ENCODE data around the gene ZW10.
"Not testable (repeated sequence)": the region's sequence is repeated elsewhere in the genome, so short reads cannot be mapped to it uniquely, and the experiment has no call there.

Gene ZW10

DNA sequence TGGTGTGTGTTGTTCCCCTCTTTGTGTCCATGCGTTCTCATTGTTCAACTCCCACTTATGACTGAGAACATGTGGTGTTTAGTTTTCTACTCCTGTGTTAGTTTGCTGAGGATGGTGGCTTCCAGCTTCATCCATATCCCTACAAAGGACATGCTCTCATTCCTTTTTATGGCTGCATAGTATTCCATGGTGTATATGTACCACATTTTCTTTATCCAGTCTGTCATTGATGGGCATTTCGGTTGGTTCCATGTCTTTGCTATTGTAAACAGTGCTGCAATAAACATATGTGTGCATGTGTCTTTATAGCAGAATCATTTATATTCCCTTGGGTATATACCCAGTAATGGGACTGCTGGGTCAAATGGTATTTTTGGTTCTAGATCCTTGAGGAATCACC, 10.5 kb downstream of the ZW10 start:
- not testable (repeated sequence) for DNase-seq (ENCODE audit: low read depth in 2 of 2)

DNA sequence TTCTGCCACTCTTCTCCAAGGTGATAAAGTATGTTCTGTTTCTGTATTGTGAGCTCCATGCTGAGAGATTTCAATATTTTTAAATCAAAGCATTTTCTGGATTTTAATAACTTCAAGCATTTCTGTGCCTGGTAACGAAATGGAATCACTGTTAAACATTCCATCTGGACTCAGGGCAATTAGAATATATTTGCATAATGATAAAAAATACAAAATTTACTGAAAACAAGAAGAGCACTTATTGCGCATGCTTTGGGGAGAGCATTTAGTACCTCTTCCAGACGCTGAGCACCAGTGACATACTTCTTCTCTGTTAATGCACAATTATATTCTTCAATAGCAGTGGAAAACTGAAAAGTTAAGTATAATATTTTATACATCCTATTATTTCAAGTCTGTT, 13.3 kb downstream of the ZW10 start:
- no peak for DNase-seq (ENCODE audit: low read depth in 2 of 2)

DNA sequence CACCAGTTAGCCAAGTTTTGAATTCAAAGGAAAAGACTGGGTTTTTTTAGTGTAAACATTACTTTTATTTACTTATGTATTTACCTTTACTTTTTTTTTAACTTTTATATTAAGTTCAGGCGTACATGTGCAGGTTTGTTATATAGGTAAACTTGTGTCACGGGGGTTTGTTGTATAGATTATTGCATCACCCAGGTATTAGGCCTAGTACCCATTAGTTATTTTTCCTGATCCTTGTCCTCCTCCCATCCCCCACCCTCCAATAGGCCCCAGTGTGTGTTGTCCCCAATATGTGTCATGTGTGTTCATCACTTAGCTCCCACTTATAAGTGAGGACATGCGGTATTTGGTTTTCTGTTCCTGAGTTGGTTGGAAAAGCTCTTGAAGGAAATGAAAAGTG, 20.6 kb downstream of the ZW10 start:
- DNase-seq (ENCODE audit: low read depth in 2 of 2), result no peak

DNA sequence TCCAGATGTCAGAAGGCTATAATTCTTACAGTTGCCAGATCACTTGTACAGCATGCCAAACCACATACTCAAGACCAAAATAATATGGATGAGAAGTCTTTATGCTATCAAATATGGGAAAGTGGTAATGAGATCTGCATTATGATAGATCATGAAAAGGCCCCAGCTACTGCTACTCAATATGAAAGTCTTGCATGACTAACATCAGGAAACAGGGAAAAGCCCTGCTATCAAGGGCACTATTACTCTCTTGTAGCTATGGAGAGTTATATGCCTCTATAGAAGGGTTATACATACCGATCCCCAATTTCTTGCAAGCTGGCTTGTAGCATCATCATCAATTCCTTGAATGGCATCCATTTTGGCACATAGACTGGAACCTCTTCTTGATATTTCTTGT, 37.2 kb downstream of the ZW10 start:
- DNase-seq (ENCODE audit: low read depth in 2 of 2), result no peak

DNA sequence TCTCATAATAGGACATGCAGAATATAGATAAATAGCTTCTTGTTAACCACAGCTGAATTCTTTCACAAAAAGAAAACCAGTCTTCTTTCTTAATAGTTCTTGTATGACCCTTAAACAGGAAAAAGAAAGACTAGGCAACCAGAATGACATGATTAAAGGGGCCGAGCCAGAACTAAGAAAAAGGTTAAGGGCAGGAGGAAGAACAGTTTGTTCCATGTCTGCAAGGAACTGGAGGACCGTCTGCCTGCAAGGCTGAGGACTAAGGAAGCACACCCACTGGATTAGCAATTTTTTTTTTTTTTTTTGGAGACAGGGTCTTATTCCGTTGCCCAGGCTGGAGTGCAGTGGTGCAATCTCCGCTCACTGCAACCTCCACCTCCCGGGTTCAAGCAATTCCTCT, 41.4 kb downstream of the ZW10 start:
- no peak for DNase-seq (ENCODE audit: low read depth in 2 of 2)

DNA sequence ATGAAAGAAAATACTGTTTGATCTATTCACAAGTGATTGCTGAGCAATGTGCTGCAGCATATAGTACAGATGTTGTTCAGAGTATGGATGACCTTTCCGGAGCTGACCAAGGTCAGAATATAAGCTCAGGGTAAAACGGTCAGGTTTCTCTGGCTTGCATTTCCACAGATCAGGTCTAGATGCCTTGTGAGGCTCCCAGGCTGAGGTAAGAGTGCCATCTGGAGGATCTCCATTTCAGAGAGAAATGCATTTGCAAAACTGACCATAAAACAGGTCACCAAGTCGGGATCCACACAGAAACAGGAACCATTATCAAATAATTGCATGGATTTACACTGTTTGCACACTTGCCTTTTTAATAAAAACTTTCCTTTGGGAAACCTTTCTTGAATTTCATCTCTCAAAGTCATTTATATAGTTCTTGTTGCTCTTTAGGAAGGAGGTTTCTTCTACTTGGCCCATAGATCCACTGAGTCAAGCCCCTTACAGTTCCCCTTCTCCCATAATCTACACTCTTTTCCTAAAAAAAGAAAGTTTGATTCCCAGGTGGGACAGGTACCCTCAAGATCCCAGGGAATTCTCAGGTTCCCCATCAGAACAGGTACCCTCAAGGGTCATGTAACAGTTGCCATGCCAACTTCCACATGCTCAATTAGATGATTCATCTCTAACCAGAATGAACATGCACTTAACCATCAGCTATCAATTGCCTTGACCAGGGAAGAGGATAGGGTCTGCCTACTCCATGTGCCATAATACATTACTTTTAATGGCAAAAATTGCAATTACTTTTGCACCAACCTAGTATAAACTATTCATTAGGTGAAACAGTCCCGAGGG, 42.4 kb downstream of the ZW10 start:
- no peak for DNase-seq (ENCODE audit: low read depth in 2 of 2)

DNA sequence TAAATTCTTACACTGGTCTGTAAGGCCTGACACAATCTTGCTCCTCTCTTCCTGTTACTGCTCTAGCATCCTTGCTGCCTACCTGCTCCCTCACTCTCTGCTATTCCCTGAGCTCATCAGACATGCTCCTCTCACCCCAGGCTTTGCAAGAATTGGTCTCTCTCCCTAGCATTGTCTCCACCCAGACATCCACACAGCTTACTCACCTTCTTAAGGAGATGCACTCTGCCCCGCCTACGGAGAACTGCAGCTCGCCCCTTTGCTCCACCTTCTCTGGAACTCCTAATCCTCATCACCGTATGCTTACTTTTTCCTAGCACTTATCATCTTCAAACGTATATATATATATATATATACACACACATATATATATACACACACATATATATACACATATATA, 44.0 kb downstream of the ZW10 start:
- no peak for DNase-seq (ENCODE audit: low read depth in 2 of 2)

DNA sequence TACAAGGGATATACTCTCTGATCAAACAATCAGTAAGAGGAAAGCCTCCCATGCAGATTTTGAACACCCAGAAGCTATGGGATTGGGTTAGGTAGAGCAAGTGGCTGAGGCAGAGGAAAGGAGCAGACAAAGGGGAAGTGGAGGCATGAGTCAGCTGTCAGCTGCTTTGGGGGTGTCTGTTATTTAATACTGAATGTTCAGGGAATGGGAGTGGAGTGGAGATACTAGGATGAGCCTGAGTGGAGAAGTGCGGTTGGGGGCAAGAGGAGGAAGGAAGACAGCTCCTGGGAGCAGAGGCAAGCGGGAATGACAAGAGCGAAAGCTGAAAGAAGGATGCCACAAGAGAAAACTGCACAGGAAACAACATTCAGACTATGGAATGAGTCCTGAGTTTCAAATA, 44.7 kb downstream of the ZW10 start:
- DNase-seq (ENCODE audit: low read depth in 2 of 2), result no peak

DNA sequence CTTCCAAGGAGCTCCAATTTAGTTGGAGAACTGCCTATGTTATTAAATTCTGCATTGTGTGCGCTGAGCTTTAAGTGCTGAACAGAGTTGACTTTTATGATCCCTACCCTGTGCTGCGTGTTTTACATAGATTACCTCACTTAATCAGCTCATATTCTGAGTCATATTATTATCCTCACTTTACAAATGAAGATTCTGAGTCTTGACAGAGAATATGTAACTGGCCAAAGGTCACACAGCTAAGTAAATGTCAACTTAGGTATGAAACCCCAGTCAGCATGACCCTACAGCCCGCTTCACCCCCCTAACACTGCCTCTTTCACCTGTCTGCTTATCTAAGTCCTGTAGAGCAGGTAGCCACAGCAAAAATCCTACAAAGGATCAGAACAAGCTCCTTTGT, 47.6 kb downstream of the ZW10 start:
- no peak for DNase-seq (ENCODE audit: low read depth in 2 of 2)

DNA sequence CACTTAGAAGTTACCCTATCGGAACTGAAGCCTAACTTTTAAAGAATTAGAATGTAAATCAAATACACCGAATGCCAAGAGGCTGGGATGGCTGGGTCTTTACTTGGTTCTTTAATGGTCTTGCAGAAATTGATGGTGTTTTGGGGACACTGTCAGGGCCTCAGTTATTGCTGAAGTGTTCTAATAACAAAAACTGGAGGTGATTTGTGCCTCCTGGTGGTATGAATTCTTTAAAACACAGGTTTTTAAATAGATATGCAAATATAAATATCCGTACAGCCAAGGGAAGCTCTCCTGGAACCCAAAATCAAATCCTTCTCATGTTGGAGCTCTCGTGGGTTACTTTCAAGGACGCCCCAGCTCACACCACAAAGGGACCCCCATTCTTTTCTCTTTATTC, 48.1 kb downstream of the ZW10 start:
- DNase-seq (ENCODE audit: low read depth in 2 of 2), result no peak

DNA sequence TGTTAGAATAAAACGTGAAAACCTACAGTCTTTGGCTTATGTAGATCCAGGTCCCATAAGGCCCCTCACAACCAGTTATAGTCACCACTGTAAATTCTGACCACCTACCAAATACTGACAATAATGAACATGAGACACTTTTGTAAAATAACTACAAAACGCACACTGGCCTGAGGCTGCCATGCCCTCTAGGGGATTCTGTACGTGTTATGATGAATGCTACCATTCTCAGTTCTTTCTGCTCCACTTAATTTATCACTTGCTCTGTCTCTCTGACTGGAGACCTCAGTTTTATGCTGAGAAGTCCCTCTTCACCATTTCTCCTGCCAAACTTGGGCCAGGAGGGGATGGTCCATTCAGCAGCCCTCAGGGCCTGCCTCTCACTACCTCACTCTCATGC, 48.7 kb downstream of the ZW10 start:
- DNase-seq (ENCODE audit: low read depth in 2 of 2), result no peak

DNA sequence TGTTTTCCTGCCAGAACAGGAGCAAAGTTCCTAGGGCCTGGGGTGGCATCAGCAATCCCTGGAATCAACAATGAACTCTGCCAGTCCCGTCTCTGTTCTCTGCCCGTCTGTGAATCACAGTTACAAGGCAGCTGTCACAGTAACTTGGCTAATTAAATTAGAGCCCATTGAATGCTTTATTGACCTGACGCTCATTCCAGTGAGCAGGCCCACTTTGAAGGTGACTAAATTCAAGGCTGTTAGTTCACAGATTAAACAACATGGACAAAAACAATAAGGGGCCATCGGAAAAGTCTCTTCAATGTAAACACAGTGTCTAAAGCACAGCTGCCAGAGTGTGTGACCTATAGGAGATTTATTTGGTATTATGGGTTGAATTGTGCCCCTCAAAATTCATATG, 49.7 kb downstream of the ZW10 start:
- no peak for DNase-seq (ENCODE audit: low read depth in 2 of 2)

DNA sequence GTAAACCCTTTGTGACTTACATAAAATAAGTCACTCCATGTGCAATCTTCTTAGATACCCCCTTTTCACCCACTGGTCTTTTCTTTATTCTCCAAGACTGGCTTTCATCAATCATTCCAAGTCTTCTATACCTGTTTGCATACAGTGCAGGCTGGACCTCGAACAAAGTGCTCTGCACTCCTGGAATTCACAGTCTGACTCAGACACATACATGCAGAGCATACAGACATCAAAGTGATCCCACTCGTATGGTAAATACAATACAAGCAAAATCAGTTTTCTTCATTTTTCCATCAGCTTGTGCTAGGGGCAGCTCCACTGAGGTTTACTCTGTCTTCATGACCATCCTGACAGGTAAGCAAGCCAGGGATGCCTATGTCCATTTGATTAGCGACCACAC, 50.6 kb downstream of the ZW10 start:
- no peak for DNase-seq (ENCODE audit: low read depth in 2 of 2)

DNA sequence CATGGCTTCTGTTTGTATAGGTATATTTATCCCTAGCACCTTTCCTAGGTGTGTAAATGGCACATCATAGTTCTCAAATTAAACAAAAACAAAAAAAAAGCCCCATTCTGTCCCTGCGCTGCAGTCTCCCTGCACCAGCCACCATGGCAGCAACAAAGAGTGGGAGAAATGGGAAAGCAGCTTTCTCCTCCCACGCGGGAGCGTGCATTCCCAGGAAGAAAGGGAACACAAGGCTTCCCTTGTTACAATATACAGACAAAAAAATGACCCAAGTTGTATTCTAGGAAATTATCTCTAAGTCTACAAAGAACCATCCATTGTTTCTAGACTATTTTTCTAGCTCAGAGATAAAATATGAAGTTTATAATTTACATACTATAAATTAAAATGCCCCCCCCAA, 51.3 kb downstream of the ZW10 start:
- no peak for DNase-seq (ENCODE audit: low read depth in 2 of 2)

DNA sequence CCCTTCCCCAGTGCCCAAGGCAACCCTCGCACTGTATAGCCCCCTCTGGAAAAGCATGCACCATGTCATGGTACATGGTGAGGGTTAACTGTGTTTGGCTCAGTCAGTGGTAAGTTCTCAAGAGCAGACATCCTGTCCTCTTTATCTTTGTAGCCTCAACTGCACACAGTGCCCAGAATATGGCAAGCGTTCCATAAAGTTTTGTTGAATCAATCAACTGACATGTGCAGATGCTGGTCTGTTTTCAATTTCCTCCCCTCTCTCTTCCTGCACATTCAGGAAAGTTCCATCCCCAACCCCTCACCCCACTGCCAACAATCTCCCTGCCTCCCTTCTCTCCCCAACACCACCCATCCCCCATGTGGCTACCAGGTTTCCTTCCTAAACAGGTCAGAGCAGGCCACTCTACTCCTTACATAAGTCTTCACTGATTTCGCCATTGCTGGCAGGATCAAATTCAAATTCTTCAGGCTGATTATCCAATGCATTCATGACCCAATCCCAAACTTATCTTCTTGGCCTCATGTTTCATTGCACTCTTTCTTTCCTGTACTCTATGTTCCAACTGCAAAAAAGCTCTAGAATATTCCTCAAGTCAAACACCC, 51.9 kb downstream of the ZW10 start:
- no peak for DNase-seq (ENCODE audit: low read depth in 2 of 2)

DNA sequence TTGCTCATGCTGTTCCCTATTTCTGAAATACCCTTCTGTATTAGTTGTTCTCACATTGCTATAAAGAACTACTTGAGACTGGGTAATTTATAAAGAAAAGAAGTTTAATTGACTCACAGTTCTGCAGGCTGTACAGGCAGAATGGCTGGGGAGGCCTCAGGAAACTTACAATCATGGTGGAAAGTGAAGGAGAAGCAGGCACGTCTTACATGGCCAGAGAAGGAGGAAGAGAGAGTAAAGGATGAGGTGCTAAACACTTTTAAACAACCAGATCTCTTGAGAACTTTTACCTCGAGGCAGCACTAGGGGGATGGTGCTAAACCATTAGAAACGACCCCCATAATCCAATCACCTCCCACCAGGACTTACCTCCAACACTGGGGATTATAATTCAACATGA, 53.0 kb downstream of the ZW10 start:
- DNase-seq (ENCODE audit: low read depth in 2 of 2), result not testable (repeated sequence)

DNA sequence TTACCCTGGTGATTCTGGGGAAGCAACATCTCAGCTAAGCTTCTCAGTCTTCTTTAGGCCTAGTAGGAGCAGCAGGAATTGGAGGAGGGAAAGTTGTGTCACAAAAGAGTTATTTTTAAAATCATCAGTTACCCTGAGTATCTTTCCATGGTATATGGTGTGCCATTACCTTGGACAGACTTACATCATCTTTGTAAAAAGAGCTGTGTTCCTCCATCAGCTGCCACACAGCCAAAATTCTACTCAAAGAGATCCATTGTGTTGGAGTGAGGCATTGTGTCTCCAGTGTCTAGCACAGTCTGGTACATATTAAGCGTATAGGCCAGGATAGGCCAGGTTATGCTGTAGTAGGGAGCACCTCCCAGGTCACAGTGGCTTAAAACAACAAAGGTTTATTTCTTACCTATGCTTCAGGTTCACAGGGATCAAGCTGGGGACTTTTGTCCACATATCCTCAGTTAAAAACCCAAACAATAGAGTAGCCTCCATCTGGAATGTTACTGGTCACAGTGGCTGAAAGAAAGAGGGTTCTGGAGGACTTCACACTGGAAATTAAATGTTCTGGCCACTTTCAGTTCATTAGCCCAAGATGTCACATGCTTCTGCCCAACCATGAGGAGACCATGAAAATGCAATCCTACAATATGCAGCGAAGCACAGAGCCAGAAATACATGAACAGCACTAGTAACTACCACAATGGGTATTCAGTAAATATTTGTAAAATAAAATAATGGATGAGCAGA, 57.4 kb downstream of the ZW10 start:
- DNase-seq (ENCODE audit: low read depth in 2 of 2), result no peak

DNA sequence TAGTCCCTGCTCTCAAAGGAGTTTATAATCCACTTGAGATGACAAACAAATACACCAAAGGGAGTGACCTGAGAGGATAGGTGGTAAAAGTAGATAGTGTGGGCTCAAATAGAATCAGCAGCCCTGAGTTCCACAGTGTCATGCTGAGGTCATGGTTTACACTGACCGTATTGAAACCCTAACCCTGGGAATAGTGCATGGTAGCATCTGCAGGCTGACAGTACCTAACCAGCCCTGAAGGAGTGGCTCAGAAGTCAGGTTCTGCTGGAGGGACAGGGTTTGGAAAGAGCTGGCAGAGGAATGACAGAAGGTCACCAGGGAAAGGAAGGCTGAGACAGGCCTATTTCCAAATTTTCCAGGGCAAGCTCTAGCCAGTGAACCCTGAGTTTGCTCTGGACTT, 58.2 kb downstream of the ZW10 start:
- no peak for DNase-seq (ENCODE audit: low read depth in 2 of 2)

DNA sequence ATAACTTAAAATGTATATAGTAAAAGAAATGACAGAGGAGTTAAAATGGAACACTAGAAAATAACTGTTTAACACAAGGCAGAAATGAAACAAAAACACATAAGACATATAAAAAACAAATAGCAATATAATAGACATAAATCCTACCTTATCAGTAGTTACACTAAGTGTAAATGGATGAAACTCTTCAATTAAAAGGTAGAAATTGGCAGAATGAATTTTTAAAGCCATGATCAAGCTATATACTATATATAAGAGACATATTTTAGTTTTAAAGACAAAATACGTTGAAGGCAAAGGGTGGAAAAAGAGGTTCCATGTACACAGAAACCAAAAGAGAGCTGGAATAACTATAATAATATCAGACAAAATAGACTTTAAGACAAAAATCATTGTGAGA, 62.5 kb downstream of the ZW10 start:
- DNase-seq (ENCODE audit: low read depth in 2 of 2), result no peak

DNA sequence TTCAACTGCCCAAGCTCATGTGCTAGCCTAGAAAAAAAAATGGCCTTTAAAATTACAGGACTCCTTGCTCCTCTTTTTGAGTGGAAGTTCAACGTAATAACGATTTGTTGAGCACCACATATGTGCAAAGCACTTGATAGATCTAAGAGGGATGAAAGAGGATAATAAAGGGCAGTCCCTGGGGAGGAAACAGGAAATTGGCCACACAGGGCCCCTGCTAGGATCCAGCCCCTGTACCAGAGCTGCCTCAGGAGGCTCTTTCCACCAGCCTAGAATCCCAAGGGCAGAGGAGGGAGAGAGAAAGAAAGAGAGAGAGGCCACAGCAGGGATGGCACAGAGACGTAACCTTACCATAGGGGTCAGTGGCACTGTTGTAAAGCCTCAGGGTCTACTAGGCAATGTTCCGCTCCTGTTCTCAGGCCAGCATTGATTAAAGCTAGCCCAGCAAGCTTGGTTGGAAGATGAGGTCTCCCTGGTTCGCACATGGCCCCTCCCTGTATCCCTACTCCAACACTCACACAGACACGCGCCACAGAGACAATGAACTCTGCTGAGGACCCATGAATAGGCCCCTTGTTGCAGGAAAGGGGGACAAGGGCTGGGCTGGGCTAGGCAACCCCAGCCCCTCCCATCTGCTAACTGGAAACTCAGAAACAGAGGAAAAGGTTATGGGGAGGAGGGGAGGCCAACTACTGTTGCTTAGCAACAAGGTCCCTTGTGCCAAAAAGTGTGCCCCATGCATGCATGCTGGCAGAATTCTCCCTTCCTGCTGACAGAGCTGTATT, 67.4 kb downstream of the ZW10 start, which contains the start of gene TMPRSS5:
TSS of gene TMPRSS5 (minus strand) at position 438 of the 785 bp plus-strand sequence. CDS start at position 354, 84 bp downstream.
- DNase-seq (ENCODE audit: low read depth in 2 of 2), result no peak

DNA sequence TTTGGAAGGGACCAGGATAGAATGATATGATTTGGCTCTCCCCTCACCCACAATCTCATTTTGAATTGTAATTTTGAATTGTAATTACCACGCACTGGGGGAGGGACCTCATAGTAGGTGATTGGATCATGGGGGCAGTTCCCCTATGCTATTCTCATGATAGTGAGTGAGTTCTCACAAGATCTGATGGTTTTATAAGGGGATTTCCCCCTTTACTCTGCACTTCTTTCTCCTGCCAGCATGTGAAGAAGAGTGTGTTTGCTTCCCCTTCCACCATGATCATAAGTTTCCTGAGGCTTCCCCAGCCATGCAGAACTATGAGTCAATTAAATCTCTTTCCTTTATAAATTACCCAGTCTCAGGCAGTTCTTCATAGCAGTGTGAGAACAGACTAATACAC, 69.9 kb downstream of the ZW10 start:
- not testable (repeated sequence) for DNase-seq (ENCODE audit: low read depth in 2 of 2)

DNA sequence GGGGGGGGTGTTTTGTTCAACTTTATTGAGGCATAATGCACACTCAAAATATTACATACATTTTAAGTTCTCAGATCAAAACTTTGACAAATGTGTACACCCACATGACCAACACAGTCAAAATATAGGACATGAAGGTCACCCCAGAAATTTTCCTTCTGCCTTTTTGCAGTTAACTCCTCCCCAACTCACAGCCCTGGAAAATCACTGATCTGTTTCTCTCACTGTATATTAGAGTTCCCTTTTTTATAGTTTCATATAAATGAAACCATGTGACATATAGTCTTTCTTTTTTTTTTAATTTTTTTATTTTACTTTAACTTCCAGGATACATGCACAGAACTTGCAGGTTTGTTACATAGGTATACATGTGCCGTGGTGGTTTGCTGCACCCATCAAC, 72.0 kb downstream of the ZW10 start:
- no peak for DNase-seq (ENCODE audit: low read depth in 2 of 2)
